ENCODE results near the gene ZP1.

DNA sequence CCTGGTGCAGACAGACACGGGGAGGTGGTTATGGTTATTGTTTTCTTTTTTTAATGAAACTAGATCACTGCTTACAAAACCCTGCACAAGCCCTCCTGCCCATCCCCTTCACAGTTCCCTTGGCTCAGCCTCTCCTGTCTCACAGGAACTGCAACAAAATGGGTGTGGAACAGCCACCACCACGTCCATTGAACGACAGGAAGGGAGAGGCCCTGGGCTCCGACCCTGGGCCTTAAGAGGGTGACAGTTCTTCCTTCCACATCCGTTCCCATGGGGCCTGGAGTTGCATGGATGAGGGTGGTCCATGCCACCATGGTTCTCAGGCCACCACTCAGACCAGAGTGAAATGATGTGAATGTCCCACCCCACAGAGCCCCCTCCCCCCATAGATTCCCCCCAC lies 23.4 kb downstream of the ZP1 start:
- TF ChIP-seq ZBED1 (IDR thresholded peaks at IDR 0.05; ENCODE audit: borderline replicate concordance) (no peak), CEBPB (IDR thresholded peaks at IDR 0.05; ENCODE audit: borderline replicate concordance in 1 of 2, low read depth in 2 of 2, low read length in 2 of 2) (no peak)
